H1 (cell line): ENCODE data around the gene LPO.

Source experiments
- POU5F1 ChIP-seq: IDR thresholded peaks from 2 replicates; pipeline ENCODE4 v1.6.1; 2011; ENCODE audit warnings: low read depth, mild to moderate bottlenecking, low read length, moderate library complexity
- USF2 ChIP-seq: IDR thresholded peaks from 2 replicates; pipeline ENCODE4 v1.6.1; 2011; ENCODE audit warnings: low read length, improper control_type of control experiment

GRCh38 chr17:58229384-58229783 is 9.0 kb upstream of the LPO start:
- TF ChIP-seq POU5F1 (no peak), USF2 (no peak)
